GM23338 (cell line): ENCODE measurements around the gene LANCL1. TPM values are rescaled to one million over a fixed set of nuclear protein-coding genes. Genes with fewer than 3 reads are reported as not detected.
"Not testable (repeated sequence)": the region's sequence is repeated elsewhere in the genome, so short reads cannot be mapped to it uniquely, and the experiment has no call there.

Experiments
- ATAC-seq: fragments of 200-7000 bp; cut with Tn5 transposase; 3 replicates; pipeline ENCODE4 v1.9.1; 2020
- DNase-seq: peaks from one replicate; pipeline ENCODE4 v3.0.0-alpha.2; 2015; ENCODE audit warnings: low spot score
- H2AFZ ChIP-seq: fragments of 200-600 bp; sonication (generic); 2 replicates; pipeline ENCODE4 v1.8.0; 2016; ENCODE audit warnings: antibody characterized with exemption, mild to moderate bottlenecking, moderate library complexity
- H3F3A ChIP-seq: fragments of 200-600 bp; sonication (generic); replicated peaks from 2 replicates; pipeline ENCODE4 v1.8.0; 2017; ENCODE audit warnings: antibody characterized with exemption, mixed run types, low read depth
- H3K27ac ChIP-seq: fragments of 200-600 bp; sonication (generic); 2 replicates; pipeline ENCODE4 v1.6.1; 2016; ENCODE audit warnings: low read depth
- H3K27me3 ChIP-seq: fragments of 200-600 bp; sonication (generic); 2 replicates; pipeline ENCODE4 v1.8.0; 2016; ENCODE audit warnings: mild to moderate bottlenecking, mixed run types, moderate library complexity; ENCODE audit not compliant: insufficient read depth
- H3K36me3 ChIP-seq: fragments of 200-600 bp; sonication (generic); 2 replicates; pipeline ENCODE4 v1.8.0; 2016; ENCODE audit warnings: mild to moderate bottlenecking; ENCODE audit not compliant: insufficient read depth
- H3K4me1 ChIP-seq: fragments of 200-600 bp; sonication (generic); 2 replicates; pipeline ENCODE4 v1.8.0; 2016; ENCODE audit warnings: mild to moderate bottlenecking, moderate library complexity; ENCODE audit not compliant: insufficient read depth
- H3K4me2 ChIP-seq: fragments of 200-600 bp; sonication (generic); 2 replicates; pipeline ENCODE4 v1.7.1; 2017; ENCODE audit warnings: mixed run types
- H3K4me3 ChIP-seq: fragments of 200-600 bp; sonication (generic); 2 replicates; pipeline ENCODE4 v1.6.1; 2016; ENCODE audit warnings: mixed run types
- H3K79me2 ChIP-seq: fragments of 200-600 bp; sonication (generic); replicated peaks from 2 replicates; pipeline ENCODE4 v1.8.0; 2017; ENCODE audit warnings: mild to moderate bottlenecking; ENCODE audit not compliant: insufficient read depth
- H3K9me2 ChIP-seq: fragments of 200-600 bp; sonication (generic); 2 replicates; pipeline ENCODE4 v1.8.0; 2017; ENCODE audit not compliant: insufficient read depth
- H4K20me1 ChIP-seq: fragments of 200-600 bp; sonication (generic); replicated peaks from 2 replicates; pipeline ENCODE4 v1.8.0; 2017; ENCODE audit warnings: mild to moderate bottlenecking; ENCODE audit not compliant: insufficient read depth
- H3K27ac Mint-ChIP-seq: 2 replicates; pipeline ENCODE4 v1.8.0; 2020; ENCODE audit warnings: inconsistent platforms, mild to moderate bottlenecking, moderate library complexity, mixed read lengths
- H3K27me3 Mint-ChIP-seq: 3 replicates; pipeline ENCODE4 v1.8.0; 2022; ENCODE audit warnings: low read depth, mild to moderate bottlenecking, moderate library complexity, mixed read lengths, inconsistent platforms; ENCODE audit not compliant: insufficient read depth, poor library complexity
- H3K36me3 Mint-ChIP-seq: 3 replicates; pipeline ENCODE4 v1.8.0; 2021; ENCODE audit warnings: low read depth, mild to moderate bottlenecking, inconsistent platforms, moderate library complexity, mixed read lengths
- H3K4me1 Mint-ChIP-seq: 3 replicates; pipeline ENCODE4 v1.8.0; 2020; ENCODE audit warnings: mild to moderate bottlenecking, inconsistent platforms, mixed read lengths
- H3K4me3 Mint-ChIP-seq: 3 replicates; pipeline ENCODE4 v1.8.0; 2021; ENCODE audit warnings: moderate library complexity, mild to moderate bottlenecking, inconsistent platforms, mixed read lengths
- H3K9me3 Mint-ChIP-seq: 3 replicates; pipeline ENCODE4 v1.8.0; 2020; ENCODE audit warnings: moderate library complexity, mild to moderate bottlenecking, inconsistent platforms, mixed read lengths
- CREB1 ChIP-seq: fragments of 250-450 bp; sonication (Bioruptor Pico); IDR thresholded peaks from 2 replicates; pipeline ENCODE4 v1.5.0; 2020; ENCODE audit warnings: low read depth, mild to moderate bottlenecking, moderate library complexity
- CTCF ChIP-seq, 2 experiments: fragments of 200-600 bp in 1 of 2; sonication (generic) in 1 of 2; conservative IDR thresholded peaks; 2 replicates each; pipeline versions ENCODE4 v1.5.1 to v1.6.1; 2016 to 2017; ENCODE audit warnings: antibody characterized with exemption in 2 of 2, low read depth in 2 of 2, mild to moderate bottlenecking in 2 of 2, moderate library complexity in 1 of 2
- ETS1 ChIP-seq: IDR thresholded peaks from 2 replicates; pipeline ENCODE4 v1.6.1; 2016; ENCODE audit warnings: antibody characterized with exemption
- EZH2 ChIP-seq: fragments of 200-600 bp; sonication (generic); IDR thresholded peaks from one replicate; pipeline ENCODE4 v1.8.0; 2017; ENCODE audit warnings: antibody characterized with exemption, mild to moderate bottlenecking, low read depth; ENCODE audit not compliant: unreplicated experiment
- EZH2phosphoT487 ChIP-seq: fragments of 200-600 bp; sonication (generic); IDR thresholded peaks from one replicate; pipeline ENCODE4 v1.8.1; 2018; ENCODE audit warnings: antibody characterized with exemption; ENCODE audit not compliant: unreplicated experiment
- JUNB ChIP-seq: IDR thresholded peaks from one replicate; pipeline ENCODE4 v1.6.1; 2016; ENCODE audit warnings: antibody characterized with exemption; ENCODE audit not compliant: unreplicated experiment
- NANOG ChIP-seq: IDR thresholded peaks from 2 replicates; pipeline ENCODE4 v1.6.1; 2016; ENCODE audit warnings: antibody characterized with exemption, borderline replicate concordance
- POLR2AphosphoS5 ChIP-seq: IDR thresholded peaks from 2 replicates; pipeline ENCODE4 v1.6.1; 2016; ENCODE audit warnings: antibody characterized with exemption, low read depth
- REST ChIP-seq: IDR thresholded peaks from one replicate; pipeline ENCODE4 v1.6.1; 2018; ENCODE audit warnings: antibody characterized with exemption; ENCODE audit not compliant: unreplicated experiment
- STAT1 ChIP-seq: IDR thresholded peaks from one replicate; pipeline ENCODE4 v1.6.1; 2016; ENCODE audit warnings: antibody characterized with exemption; ENCODE audit not compliant: unreplicated experiment
- ZNF114 ChIP-seq: fragments of 250-450 bp; sonication (Bioruptor Pico); IDR thresholded peaks from 2 replicates; pipeline ENCODE4 v1.5.0; 2020; ENCODE audit warnings: mild to moderate bottlenecking, moderate library complexity
- ZNF331 ChIP-seq: fragments of 250-450 bp; sonication (Bioruptor Pico); IDR thresholded peaks from 2 replicates; pipeline ENCODE4 v1.5.0; 2020; ENCODE audit warnings: low read depth, mild to moderate bottlenecking, moderate library complexity
- polyA plus RNA-seq: library from polyadenylated mRNA; unstranded; fragments of >200 nt; fragmentation: Nextera tagmentation; extraction: Ambion mirVana; gene quantifications from 2 replicates; pipeline ENCODE4 v1.2.1, GENCODE V29; 2016
- total RNA-seq: library from RNA; depleted of rRNA; stranded (reverse); fragments of >200 nt; shearing (Covaris generic); gene quantifications from 2 replicates; pipeline ENCODE4 v1.2.3, GENCODE V29; 2014

The LANCL1 gene
- total and polyA plus RNA-seq, 2 experiments from 2014 or later: 13.4 to 36.8 TPM

- DNase-seq: no peak
- TF ChIP-seq EZH2: no peak
- no peak for TF ChIP-seq ETS1
- no peak for TF ChIP-seq POLR2AphosphoS5
- no peak for TF ChIP-seq JUNB
- Mint-ChIP-seq H3K4me3 (no peak overlapping the region), H3K27me3 (peaks cover 3% of the 10 kb centered on the region), H3K4me1 (peaks cover 3% of the 10 kb centered on the region; the same call in 2 of the 3 replicates), H3K9me3 (peaks cover 20% of the 10 kb centered on the region; the same call in 2 of the 3 replicates), H3K27ac (no peak overlapping the region), H3K36me3 (peaks cover 48% of the 10 kb centered on the region)
- Histone ChIP-seq H3K4me2 (no peak overlapping the region), H3F3A (no peaks in the 10 kb centered on the region), H3K27ac (no peak overlapping the region), H3K79me2 (peaks cover 24% of the 10 kb centered on the region), H3K27me3 (no peaks in the 10 kb centered on the region), H2AFZ (no peak overlapping the region), H3K36me3 (peaks cover 4% of the 10 kb centered on the region; the same call in 1 of the 2 replicates), H3K4me1 (no peaks in the 10 kb centered on the region), H3K4me3 (no peak overlapping the region), H4K20me1 (no peaks in the 10 kb centered on the region), H3K9me2 (no peaks in the 10 kb centered on the region)
- ATAC-seq: no peak
Observed at GRCh38 chr2:210452194-210452593, 24.4 kb downstream of the LANCL1 start.

- H3K4me1 ChIP-seq, ATAC-seq, H2AFZ ChIP-seq, H3K4me1 Mint-ChIP-seq, H3K27me3 Mint-ChIP-seq, H3K27me3 ChIP-seq, H4K20me1 ChIP-seq, H3F3A ChIP-seq, H3K4me3 ChIP-seq, H3K4me2 ChIP-seq, H3K4me3 Mint-ChIP-seq, DNase-seq, H3K27ac Mint-ChIP-seq, H3K27ac ChIP-seq, H3K9me2 ChIP-seq, H3K36me3 ChIP-seq: not testable (repeated sequence)
- Mint-ChIP-seq H3K9me3 (peaks cover 26% of the 10 kb centered on the region; the same call in 2 of the 3 replicates), H3K36me3 (peaks cover 57% of the 10 kb centered on the region)
- peaks cover 24% of the 10 kb centered on the region for H3K79me2 ChIP-seq
Observed at GRCh38 chr2:210450942-210451341, 25.6 kb downstream of the LANCL1 start.

- peaks cover 24% of the 10 kb centered on the region; the same call in 2 of the 3 replicates for H3K9me3 Mint-ChIP-seq
- Histone ChIP-seq H3K4me2 (no peak overlapping the region), H3K4me3 (no peak overlapping the region), H3K9me2 (no peaks in the 10 kb centered on the region), H3K27me3 (no peaks in the 10 kb centered on the region), H2AFZ (no peak overlapping the region), H3K36me3 (no peaks in the 10 kb centered on the region), H4K20me1 (no peaks in the 10 kb centered on the region), H3K27ac (no peak overlapping the region), H3K4me1 (peaks cover 14% of the 10 kb centered on the region; the same call in 1 of the 2 replicates), H3F3A (no peaks in the 10 kb centered on the region), H3K79me2 (peaks cover 16% of the 10 kb centered on the region)
- H3K36me3 Mint-ChIP-seq: peaks cover 52% of the 10 kb centered on the region
- H3K4me3 Mint-ChIP-seq: no peak overlapping the region
- peaks cover 30% of the 10 kb centered on the region for H3K4me1 Mint-ChIP-seq
- ATAC-seq: no peak
- peaks cover 3% of the 10 kb centered on the region for H3K27me3 Mint-ChIP-seq
- no peak overlapping the region for H3K27ac Mint-ChIP-seq
- DNase-seq: no peak
- TF ChIP-seq CTCF (conservative IDR thresholded peaks at IDR 0.05; ENCODE audit: low read depth in 2 of 2) (no peak), NANOG (no peak), POLR2AphosphoS5 (no peak), ETS1 (no peak), ZNF114 (CRISPR knock-in tag) (no peak), JUNB (no peak), STAT1 (no peak), EZH2 (no peak), REST (no peak), ZNF331 (CRISPR knock-in tag) (no peak), CREB1 (CRISPR knock-in tag) (no peak), EZH2phosphoT487 (no peak)
Observed at GRCh38 chr2:210445732-210446131, 30.8 kb downstream of the LANCL1 start.
